HepG2 (cell line): Measurements from ENCODE around the gene BRMS1.

Experiments used
- EP300 ChIP-seq, 3 experiments: sonication (generic) in 1 of 3; formaldehyde crosslinking in 1 of 3; IDR thresholded peaks; 2 replicates each; pipeline versions ENCODE4 v1.5.1 to v1.6.1; 2011 to 2020; ENCODE audit warnings: low read depth in 2 of 3, low read length in 2 of 3, borderline replicate concordance in 1 of 3, improper control_type of control experiment in 1 of 3, mild to moderate bottlenecking in 1 of 3, missing genetic modification reagents in 1 of 3, moderate library complexity in 1 of 3
- KLF11 ChIP-seq: IDR thresholded peaks from 2 replicates; pipeline ENCODE4 v1.6.1; 2016; ENCODE audit warnings: missing compliant biosample characterization
- POLR2A ChIP-seq, 2 experiments: IDR thresholded peaks; 2 replicates each; pipeline ENCODE4 v1.6.1; 2011; ENCODE audit warnings: low read depth in 2 of 2, low read length in 2 of 2, mild to moderate bottlenecking in 1 of 2, moderate library complexity in 1 of 2; ENCODE audit not compliant: insufficient read depth in 1 of 2
- SETDB1 ChIP-seq: sonication (generic); formaldehyde crosslinking; IDR thresholded peaks from 2 replicates; pipeline ENCODE4 v1.5.1; 2020; ENCODE audit warnings: missing genetic modification reagents, mild to moderate bottlenecking, borderline replicate concordance
- YY1 ChIP-seq: IDR thresholded peaks from 2 replicates; pipeline ENCODE4 v1.6.1; 2011; ENCODE audit warnings: low read length, low read depth, moderate library complexity, mild to moderate bottlenecking; ENCODE audit not compliant: insufficient read depth, insufficient replicate concordance

GRCh38 chr11:66293352-66293751 is 51.6 kb downstream of the BRMS1 start:
- TF ChIP-seq SETDB1 (CRISPR knock-in tag) (no peak), EP300 (IDR thresholded peaks at IDR 0.05; ENCODE audit: low read depth in 2 of 2, low read length in 2 of 2) (no peak), EP300 (CRISPR knock-in tag; IDR thresholded peaks at IDR 0.05; ENCODE audit: borderline replicate concordance) (no peak), POLR2A (IDR thresholded peaks at IDR 0.05; ENCODE audit: insufficient read depth in 1 of 2, low read depth in 2 of 2, low read length in 2 of 2) (no peak), YY1 (no peak), KLF11 (no peak)
